Measurements from ENCODE around the gene JADE3. TPM values are rescaled to one million over a fixed set of nuclear protein-coding genes. Genes with fewer than 3 reads are reported as not detected.

Gene JADE3
- total RNA-seq, 1 experiment from 2014 or later: 14.3 TPM

GRCh38 chrX:46984705-46985104 lies 72.5 kb downstream of the JADE3 start:
- Histone ChIP-seq H3K4me2 (ENCODE audit: low read length) (no peak overlapping the region), H3K36me3 (ENCODE audit: control insufficient read depth in 1 of 2, insufficient read depth in 2 of 2, low read length in 2 of 2) (no peaks in the 10 kb centered on the region), H3K9me3 (ENCODE audit: control insufficient read depth in 1 of 2, insufficient read depth in 1 of 2, low read depth in 1 of 2, low read length in 2 of 2) (no peaks in the 10 kb centered on the region), H3K4me3 (replicated peaks in 1 of 2; ENCODE audit: low read depth in 1 of 2, low read length in 2 of 2) (no peak overlapping the region), H3K9ac (ENCODE audit: low read length) (no peak overlapping the region), H4K20me1 (ENCODE audit: insufficient read depth) (no peaks in the 10 kb centered on the region), H3K9me2 (ENCODE audit: insufficient read depth) (no peaks in the 10 kb centered on the region), H3K27me3 (ENCODE audit: insufficient read depth, low read length) (no peaks in the 10 kb centered on the region), H2AFZ (ENCODE audit: low read depth, low read length, poor library complexity, severe bottlenecking) (no peak overlapping the region), H3K79me2 (ENCODE audit: insufficient read depth, low read length) (no peaks in the 10 kb centered on the region), H3K4me1 (ENCODE audit: control insufficient read depth in 1 of 2, insufficient read depth in 2 of 2, low read length in 2 of 2) (peaks cover 0 to under 1% of the 10 kb centered on the region in 2 experiments; a peak in 2 of 4 replicates), H3K27ac (ENCODE audit: low read depth, low read length) (no peak overlapping the region)
- CTCF ChIA-PET: no interaction called here
- BruUV-seq (replicated peaks): no TSS peak
- RAD21 ChIA-PET (ENCODE audit: low non-redundant PET in 1 of 2, low total read pairs in 2 of 2, uncharacterized antibody in 2 of 2, unreplicated experiment in 2 of 2): no interaction called here
- intact Hi-C loops (cut with micrococcal nuclease): no loop called here
- DNase-seq (ENCODE audit: low read depth, low spot score) (no peak), ATAC-seq (no peak)
- POLR2A ChIA-PET: no interaction called here
- TF ChIP-seq ZFX (IDR thresholded peaks at IDR 0.05) (no peak), EZH2 (IDR thresholded peaks at IDR 0.05) (no peak), ZNF274 (IDR thresholded peaks at IDR 0.05; ENCODE audit: low read depth, low read length) (no peak), SRF (IDR thresholded peaks at IDR 0.05; ENCODE audit: low read depth) (no peak), POLR2A (IDR thresholded peaks at IDR 0.05; ENCODE audit: borderline replicate concordance, extremely low read depth, insufficient read depth, insufficient read length) (no peak), MAX (IDR thresholded peaks at IDR 0.05) (no peak), CBX3 (IDR thresholded peaks at IDR 0.05; ENCODE audit: low read depth) (no peak), EGR1 (IDR thresholded peaks at IDR 0.05; ENCODE audit: low read depth) (no peak), REST (IDR thresholded peaks at IDR 0.05; ENCODE audit: low read depth) (no peak), TCF7L2 (IDR thresholded peaks at IDR 0.05; ENCODE audit: borderline replicate concordance, extremely low read depth, insufficient read depth, insufficient read length) (no peak), SIN3A (IDR thresholded peaks at IDR 0.05; ENCODE audit: low read depth) (no peak), FOSL1 (IDR thresholded peaks at IDR 0.05; ENCODE audit: low read depth) (no peak), ATF3 (IDR thresholded peaks at IDR 0.05) (no peak)

Measured in HCT116 (cell line).